Ovary (tissue), 3 donors: Measurements from ENCODE around the gene STK39.

Experiments used
- EP300 ChIP-seq: sonication (generic); formaldehyde crosslinking; IDR thresholded peaks from one replicate; pipeline ENCODE4 v1.6.1; 2017; ENCODE audit warnings: antibody characterized with exemption
- POLR2A ChIP-seq: fragments of 450-650 bp; IDR thresholded peaks from one replicate; pipeline ENCODE4 v1.6.1; 2017; ENCODE audit warnings: antibody characterized with exemption, mild to moderate bottlenecking, moderate library complexity
- TF ChIP-seq, protein P1 (sequence below), 3 donors: fragments of 450-650 bp in 2 of 3; fragments of 200-600 bp in 1 of 3; IDR thresholded peaks; one replicate each; pipeline versions ENCODE4 v1.5.1 to v1.8.0; 2016 to 2022; ENCODE audit warnings: antibody characterized with exemption in 3 of 3, mild to moderate bottlenecking in 1 of 3
- donor health status: DM: no; HTN: no; CAD: no.

DNA sequence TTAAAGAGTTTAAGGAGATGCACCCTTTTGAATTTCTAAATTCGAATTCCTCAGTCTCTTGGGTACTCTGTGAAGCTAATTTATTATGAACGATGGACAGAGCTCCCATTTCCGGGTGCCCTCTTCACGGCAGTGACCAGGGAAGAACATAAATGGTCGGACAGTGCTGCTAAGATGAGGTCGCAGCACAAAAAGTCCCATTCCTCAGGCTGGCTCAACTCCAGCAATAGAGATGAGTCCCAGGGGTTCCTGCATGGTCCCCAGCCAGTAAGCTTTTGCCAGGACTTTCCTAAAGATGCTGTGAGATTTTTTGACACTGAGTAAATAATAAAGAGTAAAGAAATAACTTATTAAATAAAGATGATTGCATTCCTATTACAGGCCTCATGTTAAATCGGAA lies 43.0 kb upstream of the STK39 start:
- no peak for TF ChIP-seq POLR2A
- no peak for TF ChIP-seq EP300
- TF ChIP-seq, protein P1, sequence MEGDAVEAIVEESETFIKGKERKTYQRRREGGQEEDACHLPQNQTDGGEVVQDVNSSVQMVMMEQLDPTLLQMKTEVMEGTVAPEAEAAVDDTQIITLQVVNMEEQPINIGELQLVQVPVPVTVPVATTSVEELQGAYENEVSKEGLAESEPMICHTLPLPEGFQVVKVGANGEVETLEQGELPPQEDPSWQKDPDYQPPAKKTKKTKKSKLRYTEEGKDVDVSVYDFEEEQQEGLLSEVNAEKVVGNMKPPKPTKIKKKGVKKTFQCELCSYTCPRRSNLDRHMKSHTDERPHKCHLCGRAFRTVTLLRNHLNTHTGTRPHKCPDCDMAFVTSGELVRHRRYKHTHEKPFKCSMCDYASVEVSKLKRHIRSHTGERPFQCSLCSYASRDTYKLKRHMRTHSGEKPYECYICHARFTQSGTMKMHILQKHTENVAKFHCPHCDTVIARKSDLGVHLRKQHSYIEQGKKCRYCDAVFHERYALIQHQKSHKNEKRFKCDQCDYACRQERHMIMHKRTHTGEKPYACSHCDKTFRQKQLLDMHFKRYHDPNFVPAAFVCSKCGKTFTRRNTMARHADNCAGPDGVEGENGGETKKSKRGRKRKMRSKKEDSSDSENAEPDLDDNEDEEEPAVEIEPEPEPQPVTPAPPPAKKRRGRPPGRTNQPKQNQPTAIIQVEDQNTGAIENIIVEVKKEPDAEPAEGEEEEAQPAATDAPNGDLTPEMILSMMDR (IDR thresholded peaks at IDR 0.05): no peak
